GM12878 (cell line): ENCODE results near the gene SLC39A8. TPM values are rescaled to one million over a fixed set of nuclear protein-coding genes. Genes with fewer than 3 reads are reported as not detected.

ENCODE experiments used
- ATAC-seq: fragments of 200-7000 bp; cut with Tn5 transposase; 3 replicates; pipeline ENCODE4 v1.9.1; 2020; ENCODE audit warnings: mild to moderate bottlenecking, moderate library complexity
- BruUV-seq: library from RNA; stranded (reverse); fragments of 400-500 nt; replicated peaks from 2 replicates; lab custom pipeline; 2021; lab: Mats Ljungman, UMichigan
- CTCF ChIA-PET: fragments of 300-600 bp; sonication (Branson Sonifier 250); formaldehyde crosslinking; extraction: SDS; loops from one replicate; lab custom pipeline; 2021; ENCODE audit warnings: inconsistent platforms; lab: Yijun Ruan, JAX
- POLR2A ChIA-PET: fragments of 350-600 bp; formaldehyde crosslinking; extraction: SDS; loops from one replicate; lab custom pipeline; 2021; ENCODE audit warnings: inconsistent platforms; lab: Charles Lee
- RAD21 ChIA-PET: fragments of 300-600 bp; sonication (Branson Sonifier 250); formaldehyde crosslinking; loops from one replicate; lab custom pipeline; 2023; ENCODE audit warnings: antibody characterized with exemption; ENCODE audit not compliant: unreplicated experiment; lab: Charles Lee
- SMC1A ChIA-PET: fragments of 300-600 bp; sonication (Branson Sonifier 250); formaldehyde crosslinking; loops from one replicate; lab custom pipeline; 2023; ENCODE audit not compliant: unreplicated experiment, uncharacterized antibody; lab: Charles Lee
- DNase-seq: peaks from one replicate; pipeline ENCODE4 v3.0.0-alpha.2; 2011; ENCODE audit warnings: low read depth, low spot score
- FAIRE-seq: peaks from 3 replicates; lab custom pipeline; 2011; peaks lifted over from hg19 to GRCh38; lab: Jason Lieb, UNC
- H2AFZ ChIP-seq: 2 replicates; pipeline ENCODE4 v1.6.0; 2011; ENCODE audit warnings: low read depth, low read length, control low read depth; ENCODE audit not compliant: control insufficient read depth
- H3K27ac ChIP-seq: 2 replicates; pipeline ENCODE4 v1.5.1; 2011; ENCODE audit warnings: control low read depth; ENCODE audit not compliant: control insufficient read depth, insufficient read depth
- H3K27me3 ChIP-seq, 2 experiments: replicated peaks in 1 of 2; 2 replicates each; pipeline versions ENCODE4 v1.6.0 to v1.6.1; 2011; ENCODE audit warnings: low read length in 1 of 2; ENCODE audit not compliant: control insufficient read depth in 2 of 2, insufficient read depth in 2 of 2
- H3K36me3 ChIP-seq, 2 experiments: 2 replicates each; pipeline ENCODE4 v1.5.1; 2011; ENCODE audit warnings: low read length in 1 of 2; ENCODE audit not compliant: control insufficient read depth in 2 of 2, insufficient read depth in 2 of 2
- H3K4me1 ChIP-seq: 2 replicates; pipeline ENCODE4 v1.6.1; 2011; ENCODE audit warnings: mild to moderate bottlenecking, low read length, moderate library complexity, mixed read lengths; ENCODE audit not compliant: control insufficient read depth, insufficient read depth
- H3K4me2 ChIP-seq: 2 replicates; pipeline ENCODE4 v1.6.0; 2011; ENCODE audit warnings: control low read depth; ENCODE audit not compliant: control insufficient read depth, insufficient read depth
- H3K4me3 ChIP-seq: fragments of 200-600 bp; sonication (generic); 2 replicates; pipeline ENCODE4 v1.5.1; 2016
- H3K79me2 ChIP-seq: 2 replicates; pipeline ENCODE4 v1.6.0; 2011; ENCODE audit warnings: low read length; ENCODE audit not compliant: control insufficient read depth, insufficient read depth
- H3K9ac ChIP-seq: 2 replicates; pipeline ENCODE4 v1.8.0; 2011; ENCODE audit warnings: low read length, control low read depth, mixed read lengths; ENCODE audit not compliant: control insufficient read depth, insufficient read depth
- H3K9me3 ChIP-seq: replicated peaks from 3 replicates; pipeline ENCODE4 v1.5.1; 2011; ENCODE audit warnings: mild to moderate bottlenecking, low read length; ENCODE audit not compliant: control insufficient read depth, insufficient read depth
- H4K20me1 ChIP-seq: 2 replicates; pipeline ENCODE4 v1.6.0; 2011; ENCODE audit not compliant: control insufficient read depth, insufficient read depth
- FOS ChIP-seq: IDR thresholded peaks from 3 replicates; pipeline ENCODE4 v1.6.1; 2011; ENCODE audit warnings: borderline replicate concordance; ENCODE audit not compliant: insufficient read length; ENCODE audit errors: extremely low read depth
- IKZF1 ChIP-seq: fragments of 450-650 bp; conservative IDR thresholded peaks from 2 replicates; pipeline ENCODE4 v1.6.1; 2017; ENCODE audit warnings: antibody characterized with exemption, mild to moderate bottlenecking
- MEF2A ChIP-seq: IDR thresholded peaks from 2 replicates; pipeline ENCODE4 v1.6.1; 2011; ENCODE audit warnings: low read depth, mild to moderate bottlenecking, low read length, moderate library complexity; ENCODE audit not compliant: insufficient read depth
- POLR2A ChIP-seq: IDR thresholded peaks from 2 replicates; pipeline ENCODE4 v1.6.1; 2011; ENCODE audit warnings: low read depth, mild to moderate bottlenecking, low read length
- WGBS: methylation state at CpG from one replicate; pipeline ENCODE4 v1.1.6; 2016; ENCODE audit warnings: low lambda C conversion rate; ENCODE audit not compliant: insufficient replicate concordance, insufficient coverage; ENCODE audit errors: missing lambda C conversion rate; 5-methylcytosine and 5-hydroxymethylcytosine counted together
- in situ Hi-C: fragments of 300-500 bp; cut with MboI; formaldehyde crosslinking; loops from 9 replicates; pipeline ENCODE4 v1.14.3; 2018; ENCODE audit warnings: mixed read lengths
- intact Hi-C: fragments of 100-400 bp; cut with micrococcal nuclease; formaldehyde crosslinking; loops from one replicate; pipeline ENCODE4 v1.14.2; 2022; ENCODE audit not compliant: unreplicated experiment
- polyA plus RNA-seq, 11 experiments: library from polyadenylated mRNA; depleted of rRNA in 4 of 11; unstranded in 6 of 11; stranded (reverse) in 5 of 11; fragments of >200 nt; fragmentation: Nextera tagmentation in 4 of 11; fragmentation: Illumina TruSeq in 1 of 11; extraction: Ambion mirVana in 4 of 11; extraction: Trizol in 1 of 11; gene quantifications; 1 replicate in 1 of 11; 2 replicates in 10 of 11; pipeline versions ENCODE4 v1.2.1 to v1.2.3, GENCODE V29; 2011 to 2016; ENCODE audit warnings: inconsistent platforms in 2 of 11, missing spikeins in 2 of 11, low read depth in 1 of 11
- total RNA-seq, 4 experiments: library from RNA; depleted of rRNA in 3 of 4; stranded (reverse); fragments of >200 nt in 3 of 4; fragmentation: Illumina TruSeq in 1 of 4; extraction: Trizol in 1 of 4; gene quantifications; 2 replicates each; pipeline versions ENCODE4 v1.2.1 to v1.2.3, GENCODE V29; 2013 to 2021
- TF ChIP-seq, protein P1 (sequence below): IDR thresholded peaks from 2 replicates; pipeline ENCODE4 v1.6.1; 2011; ENCODE audit warnings: low read depth, low read length, improper control_type of control experiment, borderline replicate concordance
- TF ChIP-seq, protein P2 (sequence below): IDR thresholded peaks from 2 replicates; pipeline ENCODE4 v1.6.1; 2012; ENCODE audit warnings: improper control_type of control experiment, low read depth, low read length; ENCODE audit not compliant: insufficient replicate concordance
- TF ChIP-seq, protein P3 (sequence below): IDR thresholded peaks from 2 replicates; pipeline ENCODE4 v1.6.1; 2011; ENCODE audit warnings: low read depth, mild to moderate bottlenecking, low read length, moderate library complexity, borderline replicate concordance; ENCODE audit errors: extremely low read depth
- TF ChIP-seq, protein P4 (sequence below): IDR thresholded peaks from 2 replicates; pipeline ENCODE4 v1.6.1; 2012; ENCODE audit warnings: mild to moderate bottlenecking, low read depth, low read length

SLC39A8 gene
- total and polyA plus RNA-seq, 10 of the 15 experiments (the other 5 are each of a cell fraction or from before 2014, with no cell fraction given): 7.9 to 47.8 (median 32.8) TPM

DNA sequence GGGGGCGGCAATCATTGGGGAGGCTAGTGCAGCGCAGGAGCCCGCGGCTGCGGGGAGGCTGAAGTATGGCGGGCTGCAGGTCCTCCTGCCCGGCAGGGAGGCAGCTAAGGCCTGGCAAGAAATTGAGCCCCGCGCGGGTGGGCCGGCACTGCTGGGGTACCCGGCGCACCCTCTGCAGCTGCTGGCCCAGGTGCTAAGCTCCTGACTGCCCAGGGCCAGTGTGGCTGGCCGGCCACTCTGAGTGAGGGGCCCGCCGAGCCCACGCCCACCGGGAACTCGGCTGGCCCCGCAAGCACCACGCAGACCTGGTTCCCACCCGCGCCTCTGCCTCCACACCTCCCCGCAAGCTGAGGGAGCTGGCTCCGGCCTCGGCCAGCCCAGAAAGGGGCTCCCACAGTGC is 94.9 kb downstream of the SLC39A8 start (continued):
- TF ChIP-seq, protein P1, sequence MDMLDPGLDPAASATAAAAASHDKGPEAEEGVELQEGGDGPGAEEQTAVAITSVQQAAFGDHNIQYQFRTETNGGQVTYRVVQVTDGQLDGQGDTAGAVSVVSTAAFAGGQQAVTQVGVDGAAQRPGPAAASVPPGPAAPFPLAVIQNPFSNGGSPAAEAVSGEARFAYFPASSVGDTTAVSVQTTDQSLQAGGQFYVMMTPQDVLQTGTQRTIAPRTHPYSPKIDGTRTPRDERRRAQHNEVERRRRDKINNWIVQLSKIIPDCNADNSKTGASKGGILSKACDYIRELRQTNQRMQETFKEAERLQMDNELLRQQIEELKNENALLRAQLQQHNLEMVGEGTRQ: no peak
- TF ChIP-seq, protein P2, sequence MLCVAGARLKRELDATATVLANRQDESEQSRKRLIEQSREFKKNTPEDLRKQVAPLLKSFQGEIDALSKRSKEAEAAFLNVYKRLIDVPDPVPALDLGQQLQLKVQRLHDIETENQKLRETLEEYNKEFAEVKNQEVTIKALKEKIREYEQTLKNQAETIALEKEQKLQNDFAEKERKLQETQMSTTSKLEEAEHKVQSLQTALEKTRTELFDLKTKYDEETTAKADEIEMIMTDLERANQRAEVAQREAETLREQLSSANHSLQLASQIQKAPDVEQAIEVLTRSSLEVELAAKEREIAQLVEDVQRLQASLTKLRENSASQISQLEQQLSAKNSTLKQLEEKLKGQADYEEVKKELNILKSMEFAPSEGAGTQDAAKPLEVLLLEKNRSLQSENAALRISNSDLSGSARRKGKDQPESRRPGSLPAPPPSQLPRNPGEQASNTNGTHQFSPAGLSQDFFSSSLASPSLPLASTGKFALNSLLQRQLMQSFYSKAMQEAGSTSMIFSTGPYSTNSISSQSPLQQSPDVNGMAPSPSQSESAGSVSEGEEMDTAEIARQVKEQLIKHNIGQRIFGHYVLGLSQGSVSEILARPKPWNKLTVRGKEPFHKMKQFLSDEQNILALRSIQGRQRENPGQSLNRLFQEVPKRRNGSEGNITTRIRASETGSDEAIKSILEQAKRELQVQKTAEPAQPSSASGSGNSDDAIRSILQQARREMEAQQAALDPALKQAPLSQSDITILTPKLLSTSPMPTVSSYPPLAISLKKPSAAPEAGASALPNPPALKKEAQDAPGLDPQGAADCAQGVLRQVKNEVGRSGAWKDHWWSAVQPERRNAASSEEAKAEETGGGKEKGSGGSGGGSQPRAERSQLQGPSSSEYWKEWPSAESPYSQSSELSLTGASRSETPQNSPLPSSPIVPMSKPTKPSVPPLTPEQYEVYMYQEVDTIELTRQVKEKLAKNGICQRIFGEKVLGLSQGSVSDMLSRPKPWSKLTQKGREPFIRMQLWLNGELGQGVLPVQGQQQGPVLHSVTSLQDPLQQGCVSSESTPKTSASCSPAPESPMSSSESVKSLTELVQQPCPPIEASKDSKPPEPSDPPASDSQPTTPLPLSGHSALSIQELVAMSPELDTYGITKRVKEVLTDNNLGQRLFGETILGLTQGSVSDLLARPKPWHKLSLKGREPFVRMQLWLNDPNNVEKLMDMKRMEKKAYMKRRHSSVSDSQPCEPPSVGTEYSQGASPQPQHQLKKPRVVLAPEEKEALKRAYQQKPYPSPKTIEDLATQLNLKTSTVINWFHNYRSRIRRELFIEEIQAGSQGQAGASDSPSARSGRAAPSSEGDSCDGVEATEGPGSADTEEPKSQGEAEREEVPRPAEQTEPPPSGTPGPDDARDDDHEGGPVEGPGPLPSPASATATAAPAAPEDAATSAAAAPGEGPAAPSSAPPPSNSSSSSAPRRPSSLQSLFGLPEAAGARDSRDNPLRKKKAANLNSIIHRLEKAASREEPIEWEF: no peak
- TF ChIP-seq, all 136 proteins: peak for 0

DNA sequence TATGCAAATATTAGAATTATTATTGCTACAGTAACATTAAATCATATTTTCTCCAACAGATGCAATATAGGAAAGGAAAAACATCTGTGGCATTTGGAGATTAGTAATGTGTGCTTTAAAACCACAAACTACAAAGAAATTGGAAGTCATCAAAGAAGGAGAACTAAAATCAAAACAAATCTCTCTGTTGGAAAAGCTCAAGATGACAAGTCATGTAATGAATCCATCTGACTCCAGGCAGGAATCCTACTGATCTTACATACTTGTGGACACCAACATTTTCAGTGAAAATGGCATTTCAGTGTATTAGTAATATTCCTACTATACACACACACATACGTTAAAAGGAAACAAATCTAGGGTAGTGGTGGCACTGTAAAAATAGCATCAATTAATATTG is 98.2 kb downstream of the SLC39A8 start:
- Histone ChIP-seq H3K4me2 (no peak overlapping the region), H3K9me3 (no peaks in the 10 kb centered on the region), H3K4me1 (no peaks in the 10 kb centered on the region), H2AFZ (no peak overlapping the region)
- no peak for DNase-seq
- ATAC-seq: no peak
- CTCF ChIA-PET: interaction anchor here (1.4 to 1.8 kb wide), 2 partner anchors 10 to 13 kb away, joined by 4 read pairs; no protein-coding TSS in a partner anchor
- 38% methylated on average over 1 of the region's 1 CpG for WGBS
- TF ChIP-seq, protein P3, sequence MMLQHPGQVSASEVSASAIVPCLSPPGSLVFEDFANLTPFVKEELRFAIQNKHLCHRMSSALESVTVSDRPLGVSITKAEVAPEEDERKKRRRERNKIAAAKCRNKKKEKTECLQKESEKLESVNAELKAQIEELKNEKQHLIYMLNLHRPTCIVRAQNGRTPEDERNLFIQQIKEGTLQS: no peak
- TF ChIP-seq, protein P4, sequence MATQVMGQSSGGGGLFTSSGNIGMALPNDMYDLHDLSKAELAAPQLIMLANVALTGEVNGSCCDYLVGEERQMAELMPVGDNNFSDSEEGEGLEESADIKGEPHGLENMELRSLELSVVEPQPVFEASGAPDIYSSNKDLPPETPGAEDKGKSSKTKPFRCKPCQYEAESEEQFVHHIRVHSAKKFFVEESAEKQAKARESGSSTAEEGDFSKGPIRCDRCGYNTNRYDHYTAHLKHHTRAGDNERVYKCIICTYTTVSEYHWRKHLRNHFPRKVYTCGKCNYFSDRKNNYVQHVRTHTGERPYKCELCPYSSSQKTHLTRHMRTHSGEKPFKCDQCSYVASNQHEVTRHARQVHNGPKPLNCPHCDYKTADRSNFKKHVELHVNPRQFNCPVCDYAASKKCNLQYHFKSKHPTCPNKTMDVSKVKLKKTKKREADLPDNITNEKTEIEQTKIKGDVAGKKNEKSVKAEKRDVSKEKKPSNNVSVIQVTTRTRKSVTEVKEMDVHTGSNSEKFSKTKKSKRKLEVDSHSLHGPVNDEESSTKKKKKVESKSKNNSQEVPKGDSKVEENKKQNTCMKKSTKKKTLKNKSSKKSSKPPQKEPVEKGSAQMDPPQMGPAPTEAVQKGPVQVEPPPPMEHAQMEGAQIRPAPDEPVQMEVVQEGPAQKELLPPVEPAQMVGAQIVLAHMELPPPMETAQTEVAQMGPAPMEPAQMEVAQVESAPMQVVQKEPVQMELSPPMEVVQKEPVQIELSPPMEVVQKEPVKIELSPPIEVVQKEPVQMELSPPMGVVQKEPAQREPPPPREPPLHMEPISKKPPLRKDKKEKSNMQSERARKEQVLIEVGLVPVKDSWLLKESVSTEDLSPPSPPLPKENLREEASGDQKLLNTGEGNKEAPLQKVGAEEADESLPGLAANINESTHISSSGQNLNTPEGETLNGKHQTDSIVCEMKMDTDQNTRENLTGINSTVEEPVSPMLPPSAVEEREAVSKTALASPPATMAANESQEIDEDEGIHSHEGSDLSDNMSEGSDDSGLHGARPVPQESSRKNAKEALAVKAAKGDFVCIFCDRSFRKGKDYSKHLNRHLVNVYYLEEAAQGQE: no peak
- TF ChIP-seq POLR2A (no peak), MEF2A (no peak), IKZF1 (no peak), FOS (no peak)
- TF ChIP-seq, all 136 proteins: peak for 0
- Histone ChIP-seq H4K20me1 (no peaks in the 10 kb centered on the region), H3K4me3 (no peak overlapping the region), H3K27ac (no peak overlapping the region), H3K9ac (no peak overlapping the region), H3K36me3 (no peaks in the 10 kb centered on the region), H3K27me3 (no peaks in the 10 kb centered on the region), H3K79me2 (no peaks in the 10 kb centered on the region)
- SMC1A ChIA-PET: no interaction called here
- intact Hi-C loops (no loop called here), in situ Hi-C loops (no loop called here)
- POLR2A ChIA-PET: no interaction called here
- RAD21 ChIA-PET: interaction anchor here (1.1 kb wide), 1 partner anchor 184 kb away, joined by 3 read pairs; no protein-coding TSS in a partner anchor
- no peak for FAIRE-seq
- no TSS peak for BruUV-seq
